ENCODE data around the gene ZDHHC4.
A peak's percentile ranks its signal among the peaks of the same experiment; 100 is the strongest.

ZDHHC4 gene
- 15.6 to 29.0 (median 25.1) reads per million in 3 experiments for total RNA-seq

DNA sequence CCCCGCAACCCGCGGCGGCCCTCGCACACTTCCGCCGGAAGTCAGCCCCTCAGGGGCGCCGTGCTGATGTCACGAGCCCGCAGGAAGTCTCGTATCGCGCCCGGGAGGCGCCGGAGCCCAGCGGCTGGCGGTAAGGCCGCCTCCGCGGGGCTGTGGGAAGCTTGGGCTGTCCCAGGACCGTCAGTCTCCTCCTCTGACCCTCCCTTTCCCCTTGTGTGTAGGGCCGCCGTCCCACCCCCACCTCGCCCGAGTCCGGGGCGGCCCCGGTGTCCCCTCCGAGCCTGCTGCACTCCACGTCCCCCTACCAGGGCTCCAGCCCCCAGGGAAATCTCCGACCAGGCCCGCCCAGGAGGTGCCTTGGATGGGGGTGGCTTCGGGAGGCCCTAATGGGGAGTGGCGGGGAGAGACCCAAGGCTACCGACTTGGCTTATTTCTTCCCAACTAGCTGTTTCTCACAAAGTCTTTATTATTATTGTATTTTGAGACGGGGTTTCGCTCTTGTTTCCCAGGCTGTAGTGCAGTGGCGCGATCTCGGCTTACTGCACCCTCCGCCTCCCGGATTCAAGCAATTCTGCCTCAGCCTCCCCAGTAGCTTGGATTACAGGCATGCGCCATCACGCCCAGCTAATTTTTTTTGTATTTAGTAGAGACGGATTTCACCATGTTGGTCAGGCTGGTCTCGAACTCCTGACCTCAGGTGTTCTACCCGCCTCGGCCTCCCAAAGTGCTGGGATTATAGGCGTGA lies at the start of gene ZDHHC4:
TSS of gene ZDHHC4 (plus strand) at position 86 of the 745 bp plus-strand sequence. CDS start 3,108 bp downstream, outside the sequence.
- DNase-seq: peak; percentile 78

DNA sequence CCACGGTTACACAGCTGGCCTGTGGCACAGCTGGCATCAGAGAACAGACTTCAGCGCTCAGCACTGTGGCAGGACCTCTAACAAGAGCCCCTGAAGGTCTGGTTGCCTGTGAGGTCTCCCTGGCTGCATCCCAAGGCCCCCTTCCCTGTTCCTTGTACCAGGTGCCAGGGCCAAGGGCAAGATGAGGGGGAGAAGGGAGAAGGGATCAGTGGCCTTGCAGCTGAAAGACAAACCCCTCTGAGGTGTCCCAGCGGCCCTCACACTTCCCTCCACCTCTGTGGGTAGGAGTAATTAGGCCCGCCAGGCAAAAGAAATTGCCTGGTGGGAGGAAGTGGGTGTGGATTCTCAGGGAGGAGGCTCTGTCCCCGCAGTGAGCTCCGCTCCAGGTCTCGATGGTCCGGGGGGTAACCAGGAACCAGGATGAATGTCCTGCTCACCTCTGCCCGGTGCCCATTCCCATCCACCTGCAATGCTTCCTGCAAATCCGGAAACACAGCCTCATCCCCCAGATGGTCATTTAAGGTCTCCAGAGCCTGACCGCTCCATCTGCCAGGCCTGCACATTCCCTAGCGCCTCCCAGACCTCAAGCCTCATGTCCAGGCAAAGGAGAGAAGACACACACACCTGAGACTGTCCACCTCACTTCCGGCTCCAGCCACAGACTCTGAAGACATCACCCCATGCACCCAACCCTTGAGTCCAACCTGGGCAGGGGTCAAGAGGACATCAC lies 48.7 kb upstream of the ZDHHC4 start:
- no peak for DNase-seq

DNA sequence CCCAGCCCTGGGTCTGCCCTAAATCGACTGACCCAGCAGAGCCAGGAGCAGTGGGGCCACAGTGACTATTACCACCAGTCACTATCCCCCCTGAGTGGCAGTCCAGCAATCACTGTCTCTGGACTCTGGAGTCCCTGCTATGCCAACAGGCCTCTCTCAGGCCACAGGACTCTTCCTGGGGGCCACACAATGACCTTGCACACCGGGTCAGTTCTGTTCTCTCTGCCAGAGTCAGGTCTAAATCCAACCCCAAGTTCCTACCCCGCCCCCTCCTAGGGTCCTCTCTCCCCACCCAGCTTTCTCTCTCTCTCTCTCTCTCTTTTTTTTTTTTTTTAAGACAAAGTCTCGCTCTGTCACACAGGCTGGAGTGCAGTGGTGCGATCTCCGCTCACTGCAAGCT lies 47.6 kb upstream of the ZDHHC4 start:
- no peak for DNase-seq

DNA sequence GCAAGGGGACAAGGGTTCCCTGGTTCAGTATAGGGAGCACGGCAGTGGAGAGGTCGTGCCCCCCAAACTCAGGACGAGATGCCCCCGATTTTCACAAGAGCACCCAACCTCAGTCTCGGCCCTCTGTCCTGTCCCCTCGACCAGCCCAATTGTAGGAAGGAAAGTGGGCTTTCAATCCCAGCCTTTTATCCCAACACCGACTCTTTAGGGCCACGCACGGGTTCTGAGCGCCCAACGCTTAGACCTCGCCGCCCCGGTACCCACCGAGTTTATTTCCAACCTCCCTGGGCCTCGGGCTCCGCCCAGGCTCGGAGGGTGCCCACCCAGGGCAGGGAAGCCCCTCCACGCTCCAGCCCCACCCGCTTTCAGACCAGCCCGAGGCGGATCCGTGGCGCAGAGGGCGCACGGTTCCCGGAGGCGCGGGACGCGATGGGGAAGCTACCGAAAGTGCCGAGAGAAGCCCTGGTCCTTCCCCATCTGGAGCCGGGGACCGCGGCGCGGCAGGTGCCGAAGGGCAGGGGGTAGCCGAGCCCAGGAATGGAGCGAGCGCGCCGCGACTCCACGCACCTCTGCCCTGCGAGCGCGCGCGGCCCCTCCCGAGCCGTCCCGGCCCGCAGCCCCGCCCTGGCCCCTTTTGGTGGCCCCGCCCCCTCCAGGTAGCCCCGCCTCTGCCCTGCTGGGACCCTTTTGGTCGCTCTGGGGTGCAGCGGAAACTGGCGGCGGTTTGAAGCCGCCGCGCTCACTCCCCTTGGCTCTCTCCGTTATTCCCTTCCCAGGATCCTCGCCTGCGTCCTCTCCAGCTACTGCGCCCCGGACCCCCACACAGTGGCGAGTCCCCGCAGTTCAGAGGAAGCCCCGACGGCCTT lies 46.4 kb upstream of the ZDHHC4 start:
- DNase-seq: no peak

DNA sequence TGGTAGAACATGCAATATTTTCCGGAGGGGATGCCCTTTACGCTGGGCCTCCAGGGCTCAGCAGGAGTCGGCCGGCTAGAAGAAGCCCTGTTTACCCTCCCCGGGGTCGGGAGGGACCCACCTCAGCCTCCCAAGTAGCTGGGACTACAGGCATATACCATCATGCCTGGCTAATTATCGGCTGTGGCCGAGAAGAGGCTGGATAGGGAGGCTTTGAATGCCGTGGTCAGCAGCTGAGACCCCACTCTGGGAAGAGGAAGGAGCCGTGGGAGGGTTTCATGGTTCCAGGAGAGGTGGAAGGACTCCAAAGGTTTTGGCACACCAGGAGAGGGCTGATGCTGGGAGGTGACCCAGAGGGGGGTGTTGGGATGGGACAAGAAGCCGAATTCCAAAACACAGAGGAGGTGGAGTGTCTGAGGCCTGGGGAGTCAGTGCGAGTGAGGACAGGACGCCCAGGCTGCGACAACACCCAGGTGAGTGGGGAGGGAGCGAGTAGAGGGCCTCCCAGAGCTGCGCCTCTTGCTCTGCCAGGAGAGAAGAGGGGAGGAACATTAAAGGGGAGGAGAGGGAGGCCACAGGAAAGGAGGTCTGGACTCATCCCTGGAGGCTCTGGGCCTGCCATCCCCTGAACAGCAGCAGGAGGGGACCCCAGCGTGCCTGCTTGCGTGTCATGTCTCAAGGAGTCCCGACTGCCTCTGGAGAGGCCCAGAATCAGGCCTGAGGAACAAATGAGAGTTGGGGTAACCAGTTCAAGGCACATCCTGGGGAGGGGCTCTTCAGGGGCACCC lies 45.6 kb upstream of the ZDHHC4 start:
- DNase-seq: no peak

DNA sequence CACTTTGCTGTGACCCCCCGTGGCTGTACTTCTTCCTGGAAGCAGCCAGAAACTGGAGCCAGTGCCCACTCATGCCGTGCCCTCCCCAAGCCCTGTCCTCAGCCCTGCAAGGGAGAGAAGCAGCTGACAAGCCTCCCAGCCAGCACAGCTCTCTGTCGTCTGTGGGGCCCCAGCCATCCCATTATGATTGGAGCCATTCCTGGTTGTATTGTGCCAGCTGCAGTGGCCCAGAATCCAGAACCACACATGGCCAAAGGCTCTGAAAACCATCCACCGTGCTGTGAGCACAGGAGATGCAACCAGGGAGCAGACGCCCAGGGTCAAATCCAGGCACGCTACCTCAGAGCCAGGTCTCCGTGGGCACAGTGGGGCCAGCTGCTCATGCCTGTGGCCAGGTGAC lies 44.7 kb upstream of the ZDHHC4 start:
- no peak for DNase-seq

DNA sequence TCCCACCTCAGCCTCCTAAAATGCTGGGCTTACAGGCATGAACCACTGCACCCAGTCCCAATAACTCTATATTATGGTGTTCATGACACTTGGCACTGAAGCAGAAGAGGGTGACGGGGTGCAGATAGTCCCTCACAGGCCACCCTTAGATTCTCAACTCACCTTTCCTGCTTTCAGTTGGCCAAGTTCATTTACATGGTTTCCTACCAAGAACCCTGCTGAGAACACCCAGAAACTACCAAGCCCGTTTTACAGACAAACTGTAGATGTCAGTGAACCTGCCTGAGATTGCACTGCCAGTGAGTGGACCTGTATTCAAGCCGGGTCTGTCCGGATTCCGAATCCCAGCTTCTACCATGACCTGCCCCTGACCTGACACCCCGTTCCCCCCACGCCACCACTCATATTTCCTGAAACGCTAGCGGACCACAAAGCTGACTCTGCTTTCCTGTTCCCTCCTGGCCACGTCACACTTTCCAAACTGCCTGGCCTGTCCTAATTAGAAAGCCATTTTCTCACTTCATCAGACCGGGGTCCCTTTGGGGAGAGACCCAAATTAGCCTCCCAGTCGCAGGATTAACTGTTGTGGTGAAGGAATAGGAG lies 43.3 kb upstream of the ZDHHC4 start:
- no peak for DNase-seq

DNA sequence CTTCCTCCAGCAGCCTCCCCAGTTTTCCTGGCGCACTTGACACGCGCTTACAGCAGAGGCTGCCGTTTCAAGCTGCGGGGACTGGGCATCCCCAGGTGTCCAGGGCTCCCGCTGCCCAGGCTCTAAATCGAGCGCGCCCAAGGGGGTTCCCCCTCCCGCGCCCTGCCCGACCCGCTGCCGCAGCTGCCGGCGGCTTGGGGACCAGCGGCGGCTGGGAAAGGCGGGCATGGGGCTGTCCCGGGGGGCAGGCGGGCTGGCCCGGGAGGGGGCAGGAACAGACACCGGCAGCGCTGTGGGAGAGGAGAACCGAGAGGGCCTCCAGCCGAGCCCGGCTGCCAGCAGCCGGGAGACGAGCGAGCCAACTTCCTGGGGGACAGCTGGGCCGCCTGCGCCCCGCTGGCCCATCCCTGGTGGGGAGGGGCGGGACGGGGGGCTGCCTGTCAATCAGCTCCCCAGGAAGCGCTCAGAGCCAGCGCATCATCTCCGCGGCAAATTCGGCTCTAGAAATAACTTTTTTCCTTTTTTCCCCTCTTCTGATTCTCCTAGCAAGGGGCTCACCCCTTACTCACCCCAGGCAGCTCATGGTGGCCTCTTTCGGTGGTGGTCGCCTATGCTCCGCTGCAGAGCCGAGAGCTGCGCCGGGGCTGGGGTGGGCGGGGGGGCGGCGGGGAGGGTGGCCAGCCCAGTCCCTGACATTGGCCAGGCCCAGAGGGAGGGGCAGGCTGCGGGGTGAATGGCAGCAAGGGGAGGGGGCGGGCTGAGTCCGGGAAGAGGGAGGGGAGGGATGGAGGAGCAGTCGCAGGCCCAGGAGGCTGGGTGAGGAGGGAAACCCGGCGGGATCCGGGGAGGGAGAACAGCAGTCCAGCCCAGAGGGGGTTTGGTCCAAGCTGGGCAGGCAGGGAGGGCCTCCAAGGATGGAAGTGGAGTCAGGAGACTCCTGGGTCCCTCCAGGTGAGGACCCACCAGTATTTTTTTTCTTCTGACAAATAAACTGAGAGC lies 40.7 kb upstream of the ZDHHC4 start:
- no peak for DNase-seq

DNA sequence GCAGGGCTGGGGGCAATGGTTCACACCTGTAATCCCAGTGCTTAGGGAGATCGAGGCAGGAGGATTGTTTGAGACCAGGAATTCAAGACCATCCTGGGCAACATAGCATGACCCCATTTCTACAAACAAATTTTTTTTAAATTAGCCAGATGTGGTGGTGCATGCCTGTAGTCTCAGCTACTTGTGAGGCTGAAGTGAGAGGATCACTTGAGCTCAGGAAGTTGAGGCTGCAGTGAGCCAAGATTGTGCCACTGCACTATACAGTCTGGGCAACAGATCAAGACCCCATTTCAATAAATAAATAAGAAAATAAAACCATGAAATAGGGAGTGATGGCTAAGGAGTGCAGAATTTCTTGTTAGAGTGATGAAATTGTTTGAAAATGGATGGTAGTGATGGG lies 34.9 kb upstream of the ZDHHC4 start:
- no peak for DNase-seq

DNA sequence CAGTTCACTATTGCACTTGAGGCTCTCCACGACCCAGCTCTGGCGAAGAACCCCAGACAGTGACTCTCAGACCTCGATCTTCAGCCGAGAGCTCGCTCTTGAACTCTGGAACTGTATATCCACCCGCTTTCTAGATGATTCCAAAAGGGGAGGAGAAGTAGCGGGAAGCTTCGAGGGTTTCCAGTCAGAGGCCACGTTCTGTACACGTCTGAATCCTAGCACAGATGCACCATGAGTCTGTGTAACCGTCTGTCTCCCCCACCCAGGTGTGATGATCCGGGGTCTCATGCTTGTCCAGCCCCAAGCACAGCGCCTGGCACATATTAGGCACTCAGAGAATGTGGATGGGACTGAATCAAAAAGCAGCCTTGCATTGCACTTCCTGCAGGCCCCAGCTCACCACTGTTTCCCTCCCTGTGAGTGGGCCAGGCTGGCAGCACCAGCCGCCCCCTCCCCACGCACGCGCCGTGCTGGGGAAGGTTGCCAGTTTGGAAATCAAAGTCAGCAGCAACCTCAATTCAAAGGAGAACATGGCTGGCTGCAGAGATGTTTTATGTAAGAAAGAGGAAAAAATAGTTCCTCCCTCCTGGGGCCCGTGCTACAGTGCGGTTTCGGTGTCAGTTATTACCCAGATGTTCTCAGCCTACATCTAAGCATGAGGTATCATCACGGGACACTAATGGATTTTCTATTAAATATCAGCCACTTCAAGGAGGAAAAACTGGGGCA lies 31.7 kb upstream of the ZDHHC4 start:
- peak; percentile 29 for DNase-seq

DNA sequence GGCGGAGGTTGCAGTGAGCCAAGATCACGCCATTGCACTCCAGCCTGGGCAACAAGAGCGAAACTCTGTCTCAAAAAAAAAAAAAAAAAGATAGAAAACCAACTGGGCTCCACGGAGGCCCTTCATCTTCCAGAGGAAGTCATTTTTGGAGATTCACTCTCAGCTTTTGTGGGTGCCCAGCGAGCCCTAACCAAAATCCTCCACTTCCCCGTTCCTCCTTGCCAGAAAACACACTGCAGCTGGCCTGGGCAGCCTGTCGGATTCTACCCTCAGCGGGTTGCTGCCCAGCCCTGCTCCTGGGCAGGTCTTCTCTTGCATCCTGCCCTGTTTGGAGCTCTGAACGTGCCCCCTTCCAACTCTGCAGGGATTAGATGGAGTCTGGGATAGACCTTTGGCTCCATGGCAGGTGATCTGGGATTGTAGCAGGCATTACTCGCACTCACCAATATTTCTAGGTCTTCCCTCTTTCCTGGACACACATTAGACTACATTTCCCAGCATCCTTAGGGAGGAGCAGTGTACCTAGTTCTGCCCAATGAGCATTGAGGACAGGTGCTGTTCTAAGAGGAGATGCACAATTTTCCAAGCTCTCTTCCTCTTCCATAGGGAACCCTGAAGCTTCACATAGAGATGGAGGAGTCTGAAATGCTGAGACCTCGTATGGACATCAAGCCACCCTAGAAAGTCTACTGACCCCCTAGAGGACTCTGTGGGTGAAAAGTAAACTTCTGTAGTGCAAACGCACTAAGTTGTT lies 30.6 kb upstream of the ZDHHC4 start:
- no peak for DNase-seq

DNA sequence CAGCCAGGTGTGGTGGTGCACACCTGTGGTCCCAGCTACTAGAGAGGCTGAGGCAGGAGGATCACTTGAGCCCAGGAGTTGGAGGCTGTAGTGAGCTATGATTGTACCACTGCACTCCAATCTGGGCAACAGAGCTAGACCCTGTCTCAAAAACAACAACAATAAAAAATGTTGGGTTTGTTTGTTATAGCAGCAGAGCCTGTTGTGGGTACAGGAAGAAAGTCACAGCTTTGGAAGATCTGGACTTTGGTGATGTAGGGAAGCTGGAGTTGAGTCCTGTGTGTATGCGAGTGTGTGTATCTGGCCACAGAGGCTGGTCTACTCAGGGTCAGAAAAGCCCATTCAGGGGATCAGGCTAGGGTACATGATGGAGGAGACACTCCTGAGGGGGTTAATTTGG lies 29.9 kb upstream of the ZDHHC4 start:
- DNase-seq: no peak

DNA sequence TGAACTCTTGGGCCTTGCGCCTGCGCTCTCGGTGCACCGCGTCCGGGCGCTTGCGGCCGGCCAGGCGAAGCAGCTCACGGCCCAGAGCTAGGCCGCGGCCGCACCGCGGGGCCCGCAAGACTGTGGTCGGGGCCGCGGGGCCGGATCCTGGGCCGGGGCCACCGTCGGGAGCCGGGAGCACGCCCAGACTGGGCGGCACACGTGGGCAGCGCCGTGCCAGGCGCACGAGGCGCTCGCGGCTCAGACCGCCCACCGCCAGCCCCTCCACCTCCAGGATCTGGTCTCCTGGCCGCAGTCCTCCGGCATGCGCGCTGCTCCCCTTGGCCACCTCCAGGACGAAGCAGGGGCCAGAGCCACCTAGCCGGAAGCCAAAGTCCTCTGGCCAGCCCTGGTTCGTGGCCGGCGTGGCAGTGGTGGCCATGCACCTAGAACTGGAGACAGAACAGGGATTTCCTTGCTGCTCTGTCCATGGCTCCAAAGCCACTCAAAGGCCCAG lies 26.2 kb upstream of the ZDHHC4 start, which contains the start of gene GRID2IP:
TSS of gene GRID2IP (minus strand) at position 446 of the 496 bp plus-strand sequence. CDS start at position 421, 25 bp downstream.
- DNase-seq: no peak

DNA sequence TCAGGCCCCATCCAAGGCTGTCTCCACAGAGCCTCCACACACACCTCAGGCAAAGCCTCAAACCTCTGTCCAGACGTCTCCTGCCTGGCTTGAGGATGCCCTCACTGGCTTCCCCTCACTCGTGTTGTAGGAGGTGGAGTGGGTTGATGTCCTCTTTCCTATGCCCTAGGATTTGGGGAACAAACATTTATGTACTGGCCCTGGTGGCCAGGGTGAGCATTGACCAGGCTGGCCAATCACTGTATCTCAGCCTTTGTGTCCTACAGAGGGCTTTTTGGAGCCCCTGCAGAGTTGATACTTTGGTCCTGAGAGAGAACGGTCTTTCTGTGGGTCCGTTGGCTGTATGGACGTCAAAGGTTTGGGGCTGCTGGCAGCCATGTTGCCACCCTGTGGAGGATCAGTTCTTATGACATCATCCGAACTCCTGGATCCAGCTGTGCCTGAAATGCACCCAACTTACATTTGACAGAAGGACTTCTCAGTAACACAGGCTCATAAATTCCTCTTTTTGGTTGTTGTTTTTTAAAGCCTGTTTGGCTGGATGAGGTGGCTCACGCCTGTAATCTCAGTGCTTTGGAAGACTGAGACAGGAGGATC lies 23.7 kb upstream of the ZDHHC4 start:
- DNase-seq: no peak

DNA sequence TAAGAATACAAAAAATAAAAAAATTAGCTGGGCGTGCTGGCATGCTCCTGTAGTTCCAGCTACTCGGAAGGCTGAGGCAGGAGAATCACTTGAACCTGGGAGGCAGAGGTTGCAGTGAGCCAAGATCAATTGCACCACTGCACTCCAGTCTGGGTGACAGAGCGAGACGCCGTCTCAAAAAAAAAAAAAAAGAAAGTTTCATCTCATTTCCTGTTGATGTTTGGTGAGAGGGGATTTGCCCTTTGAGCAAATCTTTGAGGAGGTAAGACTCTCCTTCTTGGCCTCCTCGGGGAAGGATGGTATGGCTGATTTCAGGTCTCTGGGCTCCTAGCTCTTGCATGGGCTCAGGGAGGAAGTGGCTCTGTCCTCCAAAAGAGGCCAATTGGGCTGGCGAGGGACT lies 22.4 kb upstream of the ZDHHC4 start:
- DNase-seq: no peak

DNA sequence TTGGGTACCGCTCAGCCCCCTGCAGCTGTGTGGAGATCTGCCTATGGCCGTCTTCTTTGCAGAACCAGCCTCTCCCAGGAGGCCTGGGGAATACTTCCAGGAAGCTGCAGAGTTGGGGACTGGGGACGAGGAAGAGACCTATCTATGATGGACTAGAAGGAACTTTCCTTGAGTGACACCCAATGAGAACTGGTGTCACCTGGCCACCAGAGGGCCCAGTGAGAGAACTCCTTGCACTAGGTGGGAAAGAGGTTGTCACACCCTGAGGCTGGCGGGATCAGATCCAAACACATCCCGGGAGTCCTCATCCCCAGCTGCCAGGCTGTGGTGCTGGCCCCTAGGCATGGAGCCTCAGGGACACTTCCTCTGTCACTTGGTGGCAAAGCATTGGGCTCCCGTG lies 21.1 kb upstream of the ZDHHC4 start:
- DNase-seq: no peak

DNA sequence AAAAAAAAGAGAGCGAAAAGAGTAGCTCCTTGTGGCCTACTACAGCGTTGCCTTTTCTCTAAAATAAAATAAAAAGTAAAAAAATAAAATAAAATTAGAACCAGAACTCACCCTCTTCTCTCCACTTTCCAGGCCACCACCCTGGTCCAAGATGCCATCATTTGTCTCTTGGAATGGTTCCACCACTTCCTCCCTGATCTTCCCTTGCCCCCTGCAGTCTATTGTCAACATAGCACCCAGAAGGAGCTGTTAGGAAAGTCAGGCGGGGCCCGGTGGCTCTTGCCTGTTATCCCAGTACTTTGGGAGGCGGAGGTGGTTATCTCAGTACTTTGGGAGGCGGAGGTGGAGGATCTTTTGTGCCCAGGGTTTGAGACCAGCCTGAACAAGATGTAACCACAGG lies 18.4 kb upstream of the ZDHHC4 start:
- no peak for DNase-seq

DNA sequence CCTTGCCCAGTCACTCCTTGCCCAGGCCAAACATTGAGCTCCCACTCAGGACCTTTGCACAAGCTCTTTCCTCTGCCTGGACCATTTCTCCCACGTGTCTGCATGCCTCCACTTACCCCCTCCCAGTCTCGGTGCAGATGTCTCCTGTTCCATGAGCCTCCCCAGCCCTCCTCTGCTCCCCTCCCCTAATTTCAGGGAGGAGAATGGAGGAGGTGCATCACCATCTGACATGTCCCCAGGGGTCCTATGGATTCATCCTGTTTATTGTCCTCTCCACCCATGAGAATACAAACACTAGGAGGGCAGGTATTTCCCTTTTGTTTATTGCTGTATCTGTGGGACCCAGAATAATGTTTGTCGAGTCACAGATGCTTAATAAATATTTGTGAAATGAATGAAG lies 17.4 kb upstream of the ZDHHC4 start:
- DNase-seq: no peak

DNA sequence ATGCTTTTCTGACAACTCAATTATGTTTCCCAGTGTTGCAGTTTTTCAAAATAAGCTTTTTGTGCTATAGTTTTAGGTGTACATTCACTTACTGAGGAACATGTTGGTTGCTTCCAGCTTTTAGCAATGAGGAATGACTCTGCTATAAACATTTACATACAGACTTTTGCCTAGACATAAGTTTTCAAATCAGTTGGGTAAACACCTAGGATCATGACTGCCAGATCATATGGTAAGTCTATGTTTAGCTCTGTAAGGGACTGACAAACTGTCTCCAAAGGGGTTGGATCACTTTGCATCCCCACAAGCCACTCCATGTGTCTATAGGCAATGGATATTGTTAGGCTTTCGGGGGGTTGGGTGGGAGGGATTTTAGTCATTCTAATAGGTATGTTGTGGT lies 15.1 kb upstream of the ZDHHC4 start:
- DNase-seq: no peak
